Upper lobe of left lung (tissue), 4 donors: ENCODE results near the gene DPH7.

Experiments used
- CTCF ChIP-seq, 6 experiments: fragments of 450-650 bp in 4 of 6; fragments of 200-600 bp in 2 of 6; sonication (generic) in 2 of 6; IDR thresholded peaks; one replicate each; pipeline ENCODE4 v1.5.1; 2016 to 2019; ENCODE audit warnings: antibody characterized with exemption in 6 of 6
- EP300 ChIP-seq, 4 donors: sonication (generic); formaldehyde crosslinking; IDR thresholded peaks; one replicate each; pipeline ENCODE4 v1.5.1; 2017; ENCODE audit warnings: antibody characterized with exemption in 4 of 4, control low read depth in 2 of 4
- POLR2A ChIP-seq, 4 donors: fragments of 450-650 bp; IDR thresholded peaks; one replicate each; pipeline ENCODE4 v1.5.1; 2016 to 2017; ENCODE audit warnings: antibody characterized with exemption in 4 of 4, mild to moderate bottlenecking in 2 of 4
- POLR2AphosphoS5 ChIP-seq, 2 donors: sonication (generic); formaldehyde crosslinking; IDR thresholded peaks; one replicate each; pipeline ENCODE4 v1.5.1; 2017; ENCODE audit warnings: antibody characterized with exemption in 2 of 2

GRCh38 chr9:137534256-137535119 is 44.2 kb downstream of the DPH7 start:
- peak in 4 of 6 experiments; percentile 22 to 58 (median 50) for TF ChIP-seq CTCF (IDR thresholded peaks at IDR 0.05)
- TF ChIP-seq POLR2A (IDR thresholded peaks at IDR 0.05): no peak
- TF ChIP-seq EP300 (IDR thresholded peaks at IDR 0.05): no peak
- TF ChIP-seq POLR2AphosphoS5 (IDR thresholded peaks at IDR 0.05): no peak
